ENCODE data around the gene WNT2.

- no peak for TF ChIP-seq EP300 (IDR thresholded peaks at IDR 0.05)
- TF ChIP-seq CTCF (IDR thresholded peaks at IDR 0.05), result no peak
These were observed 1.2 kb upstream of the WNT2 start for GRCh38 chr7:117323851-117324711.

Measured in suprapubic skin (tissue), 3 donors.